NT2/D1 (cell line): ENCODE measurements around the gene HOXA1.
A peak's percentile ranks its signal among the peaks of the same experiment; 100 is the strongest.

Source experiments
- DNase-seq: peaks from one replicate; pipeline ENCODE4 v3.0.0-alpha.2; 2011; ENCODE audit warnings: low read depth, low spot score
- H3K27me3 ChIP-seq: 2 replicates; pipeline ENCODE4 v1.6.0; 2011; ENCODE audit warnings: mild to moderate bottlenecking; ENCODE audit not compliant: insufficient read length, insufficient read depth
- H3K36me3 ChIP-seq: 2 replicates; pipeline ENCODE4 v1.6.1; 2011; ENCODE audit warnings: mild to moderate bottlenecking, low read length, mixed read lengths; ENCODE audit not compliant: insufficient read depth, insufficient read length
- H3K4me1 ChIP-seq: 2 replicates; pipeline ENCODE4 v1.5.1; 2011; ENCODE audit not compliant: insufficient read depth, insufficient read length
- H3K4me3 ChIP-seq: 2 replicates; pipeline ENCODE4 v1.5.1; 2011; ENCODE audit warnings: low read depth; ENCODE audit not compliant: insufficient read length
- H3K9ac ChIP-seq: 2 replicates; pipeline ENCODE4 v1.6.0; 2011; ENCODE audit warnings: low read depth; ENCODE audit not compliant: insufficient read length
- H3K9me3 ChIP-seq: 2 replicates; pipeline ENCODE4 v1.5.1; 2011; ENCODE audit warnings: mild to moderate bottlenecking, low read length; ENCODE audit not compliant: insufficient read depth
- SUZ12 ChIP-seq: IDR thresholded peaks from 2 replicates; pipeline ENCODE4 v1.6.1; 2011; ENCODE audit not compliant: insufficient read length, insufficient read depth; ENCODE audit errors: extremely low read depth
- YY1 ChIP-seq: IDR thresholded peaks from 2 replicates; pipeline ENCODE4 v1.6.1; 2011; ENCODE audit not compliant: insufficient read length, insufficient read depth
- ZNF274 ChIP-seq: IDR thresholded peaks from 2 replicates; pipeline ENCODE4 v1.6.1; 2011; ENCODE audit warnings: mild to moderate bottlenecking, low read depth, low read length

The HOXA1 gene

DNA sequence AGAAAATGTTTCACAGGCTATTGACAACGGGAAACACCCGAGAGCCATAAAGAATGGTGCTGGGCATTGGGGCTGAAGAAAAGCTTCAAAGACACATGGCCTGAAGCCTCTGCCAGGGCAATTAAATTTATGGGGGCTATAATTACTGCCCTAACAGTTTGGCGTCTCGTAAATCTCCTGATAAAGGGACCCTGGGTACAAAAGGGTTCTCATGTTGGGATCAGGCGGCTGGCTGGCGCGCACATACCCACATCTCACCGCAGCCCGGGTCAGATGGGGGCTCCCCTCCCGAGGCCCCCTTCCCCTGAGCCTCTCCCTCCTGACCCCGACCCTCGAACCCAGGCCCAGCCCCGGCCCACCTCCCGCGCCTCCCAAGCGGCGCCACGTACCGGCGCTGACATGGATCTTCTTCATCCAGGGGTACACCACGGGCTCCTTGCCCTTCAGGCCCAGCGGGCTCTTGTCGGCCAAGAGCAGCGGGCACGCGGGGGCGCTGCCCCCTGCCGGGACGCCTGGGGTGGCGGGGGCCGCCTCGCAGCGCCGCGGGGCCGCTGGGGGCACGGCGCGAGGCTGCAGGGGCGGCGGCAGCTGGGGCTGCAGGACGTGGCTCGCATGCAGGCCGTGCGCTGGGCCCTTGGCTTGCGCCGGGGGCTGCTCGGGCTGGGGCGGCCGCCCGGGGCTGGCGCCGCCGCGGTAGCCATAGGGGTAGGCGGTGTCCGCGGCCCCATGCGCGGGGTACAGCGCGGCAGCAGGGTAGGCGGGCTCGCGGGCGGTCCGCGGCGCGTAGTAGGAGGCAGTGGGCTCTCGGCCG lies 34.1 kb upstream of the HOXA1 start:
- Histone ChIP-seq H3K36me3 (no peaks in the 10 kb centered on the region), H3K9me3 (no peaks in the 10 kb centered on the region; the same call in 1 of the 2 replicates), H3K27me3 (peaks cover 98% of the 10 kb centered on the region), H3K9ac (no peak overlapping the region), H3K4me1 (no peaks in the 10 kb centered on the region), H3K4me3 (peak overlapping the region; percentile 31)
- no peak for DNase-seq
- TF ChIP-seq SUZ12 (peak; percentile 71), YY1 (no peak), ZNF274 (no peak)

DNA sequence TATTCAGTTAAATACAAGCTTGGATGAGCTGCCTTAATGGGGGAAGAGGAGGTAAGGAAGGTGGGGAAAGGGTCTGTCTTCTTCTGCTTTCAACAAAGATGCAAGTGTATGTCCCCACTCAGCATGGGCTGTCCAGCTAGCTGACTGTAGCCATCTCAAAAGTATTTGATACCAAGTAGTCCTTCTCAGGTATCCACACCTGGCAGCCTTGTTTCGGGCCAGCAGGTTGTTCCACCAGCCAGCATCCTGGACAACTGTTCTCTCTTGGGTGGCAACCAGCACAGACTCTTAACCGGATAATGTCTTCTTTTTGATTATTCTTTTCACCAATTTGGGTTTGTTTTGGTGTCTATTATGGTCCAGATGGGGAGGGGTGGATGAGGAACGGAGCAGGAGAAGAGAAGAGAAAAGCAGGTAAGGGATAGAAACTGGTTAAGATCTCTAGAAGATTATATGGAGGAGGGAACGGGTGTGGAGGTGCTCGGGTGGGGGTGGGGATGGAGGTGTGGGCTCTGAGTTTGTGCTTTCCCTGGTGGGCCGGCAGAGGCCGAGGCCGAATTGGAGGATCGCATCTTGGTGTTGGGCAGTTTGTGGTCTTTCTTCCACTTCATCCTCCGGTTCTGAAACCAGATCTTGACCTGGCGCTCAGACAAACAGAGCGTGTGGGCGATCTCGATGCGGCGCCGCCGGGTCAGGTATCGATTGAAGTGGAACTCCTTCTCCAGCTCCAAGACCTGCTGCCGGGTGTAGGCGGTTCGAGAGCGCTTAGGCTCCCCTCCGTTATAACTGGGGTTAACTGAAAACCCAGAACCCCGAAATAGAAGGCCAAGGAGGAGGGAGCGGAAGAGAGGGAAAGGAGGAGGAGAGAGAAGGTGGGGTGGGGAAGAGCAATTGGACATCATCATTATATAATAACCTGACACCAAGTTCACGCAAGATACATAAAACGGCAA lies 33.3 kb upstream of the HOXA1 start:
- H3K27me3 ChIP-seq, result peaks cover 98% of the 10 kb centered on the region
- no peaks in the 10 kb centered on the region for H3K4me1 ChIP-seq
- H3K4me3 ChIP-seq, result no peak overlapping the region
- TF ChIP-seq ZNF274, result no peak
- no peak for TF ChIP-seq SUZ12
- no peak for TF ChIP-seq YY1
- DNase-seq, result no peak
- H3K36me3 ChIP-seq, result no peaks in the 10 kb centered on the region
- no peak overlapping the region for H3K9ac ChIP-seq
- H3K9me3 ChIP-seq, result no peaks in the 10 kb centered on the region; the same call in 1 of the 2 replicates

DNA sequence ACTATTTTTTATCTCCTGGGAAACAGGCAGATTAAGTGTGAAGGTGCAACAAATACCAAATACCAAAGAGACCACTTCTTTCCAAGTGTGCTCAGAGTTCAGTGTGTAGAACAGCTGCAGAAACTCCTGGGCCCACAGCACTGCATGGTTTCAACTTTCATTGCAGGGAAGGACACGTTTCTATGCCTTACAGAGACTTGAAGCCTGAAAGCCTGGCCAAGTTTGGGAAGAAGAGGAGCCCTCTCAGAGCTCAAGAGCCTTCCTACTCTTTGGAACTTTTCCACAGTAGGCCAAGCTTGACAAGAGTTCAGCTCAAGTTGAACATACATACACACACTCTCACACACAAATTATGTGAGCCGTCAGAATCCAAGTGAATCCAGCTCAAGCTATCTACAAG lies 32.2 kb upstream of the HOXA1 start:
- no peak for DNase-seq
- Histone ChIP-seq H3K27me3 (peaks cover 98% of the 10 kb centered on the region), H3K4me3 (no peak overlapping the region), H3K9ac (no peak overlapping the region), H3K9me3 (no peaks in the 10 kb centered on the region; the same call in 1 of the 2 replicates), H3K4me1 (no peaks in the 10 kb centered on the region), H3K36me3 (no peaks in the 10 kb centered on the region)
- no peak for TF ChIP-seq ZNF274
- peak; percentile 42 for TF ChIP-seq SUZ12

DNA sequence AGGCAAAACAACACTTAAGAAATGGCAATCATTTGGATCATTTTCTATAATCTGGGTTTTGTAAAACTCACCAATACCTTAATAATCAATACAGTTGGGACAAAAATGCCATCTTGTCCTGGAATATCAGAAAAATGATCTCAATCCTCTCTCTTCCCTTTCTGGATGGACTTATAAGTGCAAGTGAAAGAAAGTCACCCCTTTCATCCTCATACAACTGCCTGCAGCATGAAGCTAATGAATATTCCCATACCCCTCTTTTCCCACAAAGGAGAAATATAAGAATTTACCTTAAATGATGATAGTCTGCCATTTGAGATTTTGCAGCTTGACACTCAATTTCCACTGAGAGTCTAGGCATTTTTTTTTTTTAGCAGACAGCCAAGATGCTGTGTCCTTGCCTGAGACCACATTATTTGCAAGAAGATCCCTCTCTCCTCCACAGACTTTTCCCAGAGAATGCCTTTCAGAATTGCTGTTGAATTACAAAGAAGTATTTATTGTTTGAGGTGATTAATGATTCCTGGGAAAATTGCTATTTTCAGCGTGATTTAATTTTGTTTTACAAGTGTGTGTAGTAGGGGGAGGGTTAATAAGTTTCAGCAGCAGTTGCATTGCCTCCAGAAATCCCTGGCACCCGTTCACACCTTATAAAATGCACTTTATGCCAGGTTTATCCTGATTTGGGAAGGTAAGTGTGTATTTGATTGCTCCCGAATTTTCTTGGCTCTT lies 31.0 kb upstream of the HOXA1 start:
- H3K36me3 ChIP-seq, result no peaks in the 10 kb centered on the region
- no peaks in the 10 kb centered on the region for H3K4me1 ChIP-seq
- H3K9ac ChIP-seq, result no peak overlapping the region
- no peak for DNase-seq
- H3K9me3 ChIP-seq, result no peaks in the 10 kb centered on the region; the same call in 1 of the 2 replicates
- H3K27me3 ChIP-seq, result peaks cover 98% of the 10 kb centered on the region
- H3K4me3 ChIP-seq, result no peak overlapping the region
- TF ChIP-seq SUZ12, result no peak
- TF ChIP-seq YY1, result no peak
- no peak for TF ChIP-seq ZNF274

DNA sequence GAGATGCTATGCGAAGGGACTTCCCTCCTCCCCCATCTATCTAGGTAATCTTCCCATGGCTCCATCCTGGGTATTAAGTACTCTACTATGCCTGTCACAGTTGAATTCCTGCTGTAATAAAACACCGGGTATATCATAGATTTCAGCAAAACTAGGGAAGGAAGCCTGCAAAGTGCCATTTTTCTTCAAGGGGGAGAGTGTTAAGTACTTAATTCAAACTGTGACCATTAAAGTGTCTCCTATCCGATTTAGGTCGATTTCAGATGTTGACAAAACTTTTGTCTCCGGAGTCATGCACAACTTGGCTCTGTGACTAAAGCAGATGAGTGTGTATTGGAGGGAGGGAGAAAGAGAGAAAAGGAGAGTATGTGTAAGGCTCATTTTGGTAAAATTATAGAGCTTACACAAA lies 30.2 kb upstream of the HOXA1 start:
- DNase-seq, result no peak
- Histone ChIP-seq H3K9me3 (no peaks in the 10 kb centered on the region), H3K27me3 (peaks cover 98% of the 10 kb centered on the region), H3K9ac (no peak overlapping the region), H3K4me3 (no peak overlapping the region), H3K4me1 (no peaks in the 10 kb centered on the region), H3K36me3 (no peaks in the 10 kb centered on the region)
- peak; percentile 6 for TF ChIP-seq SUZ12
- TF ChIP-seq YY1, result no peak

DNA sequence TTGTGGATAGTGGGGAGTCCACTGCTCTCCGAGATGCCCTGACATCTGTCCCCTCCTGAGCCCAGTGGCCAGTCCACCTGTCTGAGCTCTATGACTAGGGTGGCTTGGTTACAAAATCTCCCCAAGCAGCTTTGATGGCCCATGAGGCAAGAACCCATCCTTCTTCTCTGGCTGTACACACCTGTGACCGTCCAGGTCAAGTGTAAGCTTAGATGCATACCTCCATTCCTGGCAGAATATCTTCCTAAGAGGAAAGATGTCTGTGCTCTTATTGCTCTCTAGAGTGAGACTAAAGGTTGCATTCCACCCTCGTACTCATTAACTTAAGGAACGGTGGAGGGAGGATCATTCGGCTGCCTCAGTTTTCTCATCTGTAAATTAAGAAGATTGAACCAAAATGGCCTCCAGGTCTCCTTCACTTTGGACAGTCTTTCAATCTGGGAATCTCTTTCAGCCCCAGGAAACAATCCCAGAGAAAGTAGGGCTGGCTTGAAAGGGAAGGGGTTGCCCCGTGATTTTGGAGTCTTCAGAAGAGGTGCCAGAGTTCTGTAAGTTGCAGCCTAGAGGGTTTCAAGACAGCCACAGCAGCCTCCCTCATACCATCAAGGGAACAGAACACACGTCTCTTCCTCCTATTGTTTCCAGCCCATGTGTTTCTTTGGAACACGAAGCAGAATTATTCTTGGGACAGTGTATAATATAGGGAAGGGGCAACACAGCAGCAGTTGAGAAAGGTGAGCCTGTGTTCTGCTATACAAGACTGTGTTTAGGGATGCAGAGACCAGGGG lies 29.3 kb upstream of the HOXA1 start:
- Histone ChIP-seq H3K4me1 (no peaks in the 10 kb centered on the region), H3K36me3 (no peaks in the 10 kb centered on the region), H3K9ac (no peak overlapping the region), H3K9me3 (no peaks in the 10 kb centered on the region), H3K4me3 (no peak overlapping the region), H3K27me3 (peaks cover 100% of the 10 kb centered on the region)
- TF ChIP-seq YY1, result no peak
- no peak for TF ChIP-seq ZNF274
- no peak for DNase-seq
